Activated T-helper 9 cell treated with anti-CD3 and anti-CD28 coated beads, Interleukin-2, amount 50 U/mL, for 16 hours (primary cell): ENCODE measurements around the gene PCDH9.

ENCODE experiments used
- DNase-seq: peaks from one replicate; pipeline ENCODE4 v3.0.0-alpha.2; 2020; ENCODE audit warnings: low read depth

PCDH9 gene

DNA sequence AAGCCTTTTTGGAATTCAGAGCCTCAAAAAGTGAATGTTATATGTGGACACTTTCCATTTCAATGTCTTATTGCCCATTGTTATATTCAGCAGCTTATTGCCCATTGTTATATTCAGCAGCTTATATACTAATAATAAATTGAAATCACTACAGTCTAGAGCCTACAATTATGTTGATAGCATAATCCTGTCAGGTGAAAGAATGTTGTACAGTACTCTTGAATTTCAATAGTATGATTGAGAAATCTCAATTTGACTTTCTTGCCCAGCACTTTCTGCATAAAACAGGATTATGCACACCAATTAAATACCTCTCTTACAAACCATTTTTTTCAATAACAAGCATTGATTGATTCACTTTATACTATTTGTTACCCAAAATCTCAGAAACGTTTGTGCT, 260.8 kb downstream of the PCDH9 start:
- DNase-seq = no peak

DNA sequence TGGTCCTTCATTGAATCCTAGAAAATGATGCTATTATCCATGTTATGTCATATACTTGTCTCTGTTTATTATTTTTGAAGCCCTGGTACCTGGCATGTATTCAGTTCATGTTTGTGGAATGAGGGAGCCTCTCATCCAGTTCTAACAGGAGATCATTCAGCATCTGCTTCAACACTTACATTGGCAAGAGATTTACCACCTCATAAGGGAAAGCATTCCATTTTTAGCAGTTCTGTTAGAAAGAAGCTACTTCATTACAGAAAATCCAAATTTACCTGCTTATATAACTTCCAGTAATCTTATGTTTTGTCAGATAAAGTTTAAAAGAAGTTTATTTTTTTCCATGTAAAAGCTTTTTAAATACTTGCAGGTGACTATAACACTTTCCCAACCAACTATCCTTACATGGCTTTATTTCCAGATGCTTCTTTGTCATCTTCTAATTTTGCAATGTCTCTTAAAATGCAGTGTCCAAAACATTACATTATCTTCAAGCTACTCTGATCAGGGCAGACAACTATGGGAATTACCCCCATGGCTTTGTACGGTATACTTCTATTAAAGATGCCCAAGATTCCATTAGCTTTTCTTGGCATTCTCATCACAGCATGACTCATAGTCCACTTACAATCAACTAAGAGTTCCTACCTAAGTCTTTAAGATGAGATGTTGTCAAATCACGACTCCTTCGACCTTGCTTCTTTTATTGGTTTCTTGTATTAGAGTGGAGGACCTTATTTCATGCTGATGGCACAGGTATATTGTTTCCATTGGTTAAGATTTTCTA, 262.1 kb downstream of the PCDH9 start:
- no peak for DNase-seq

DNA sequence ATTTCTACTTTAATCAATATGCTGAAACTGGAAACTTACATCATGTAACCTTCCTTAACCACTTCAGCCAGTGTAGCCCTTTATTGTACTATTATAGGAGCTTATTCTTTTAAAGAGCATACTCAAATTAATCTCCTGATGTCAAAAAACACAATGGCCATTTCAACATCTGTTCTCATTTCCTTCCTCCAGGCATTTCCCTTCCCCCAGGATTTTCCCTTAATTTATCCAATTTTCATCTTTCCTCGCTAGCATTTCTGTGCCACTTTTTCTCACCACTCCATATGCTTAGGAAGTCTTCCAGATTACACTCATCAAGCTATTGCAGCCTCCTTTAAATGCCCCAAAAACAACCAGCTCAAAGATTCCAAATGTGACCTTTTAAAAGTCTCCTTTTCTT, 265.0 kb downstream of the PCDH9 start:
- no peak for DNase-seq

DNA sequence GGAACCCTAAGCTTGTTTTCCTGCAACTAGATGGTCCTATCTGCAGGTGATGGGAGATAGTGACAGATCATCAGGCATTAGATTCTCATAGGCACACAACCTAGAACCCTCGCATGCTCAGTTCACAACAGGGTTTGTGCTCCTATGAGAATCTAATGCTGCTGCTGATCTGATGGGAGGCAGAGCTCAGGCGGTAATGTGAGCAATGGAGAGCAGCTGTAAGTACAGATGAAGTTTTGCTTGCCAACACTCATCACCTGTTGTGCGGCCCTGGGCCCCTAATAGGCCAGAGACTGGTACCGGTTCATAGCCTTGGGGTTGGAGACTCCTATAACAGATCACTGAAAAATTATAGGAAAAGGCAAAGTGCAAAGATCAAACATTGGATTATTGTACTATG, 267.2 kb downstream of the PCDH9 start:
- DNase-seq = no peak

DNA sequence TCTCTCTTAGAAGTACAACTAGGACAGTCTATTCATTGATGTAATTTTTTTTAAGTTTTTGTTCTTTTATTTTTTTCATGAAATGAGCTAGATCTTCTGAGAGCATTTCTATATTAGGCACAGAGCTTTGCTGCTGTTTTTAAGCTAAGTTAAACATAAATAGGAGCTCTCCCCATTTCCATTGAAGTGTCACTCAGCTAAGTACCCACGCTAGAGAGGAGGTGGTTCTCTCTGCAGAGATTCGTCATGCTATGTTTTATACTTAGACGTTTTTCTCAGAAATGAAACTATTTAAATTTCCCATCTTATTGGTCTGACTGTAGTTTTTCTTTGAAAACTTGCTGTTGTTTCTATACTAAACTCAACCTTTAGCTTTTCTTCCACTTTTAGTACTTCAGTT, 271.5 kb downstream of the PCDH9 start:
- no peak for DNase-seq

DNA sequence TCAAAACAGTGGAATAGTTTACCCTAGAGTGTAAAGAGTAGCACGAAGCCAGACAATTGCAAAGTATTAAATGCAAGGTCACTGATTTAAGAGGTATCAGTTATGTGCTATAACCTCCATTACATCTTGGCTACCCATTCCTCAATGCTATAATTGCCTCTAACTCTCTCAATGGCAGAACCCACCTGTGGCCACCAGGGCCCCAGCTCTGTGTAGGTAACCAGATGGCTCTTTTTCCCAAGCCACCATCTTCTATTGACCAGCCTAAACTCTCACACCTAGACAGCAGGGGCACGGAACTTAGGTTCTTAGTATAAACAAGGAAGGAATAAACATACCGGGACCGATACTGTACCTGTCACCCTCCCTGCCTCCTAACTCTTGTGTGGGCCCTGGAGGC, 277.6 kb downstream of the PCDH9 start:
- no peak for DNase-seq

DNA sequence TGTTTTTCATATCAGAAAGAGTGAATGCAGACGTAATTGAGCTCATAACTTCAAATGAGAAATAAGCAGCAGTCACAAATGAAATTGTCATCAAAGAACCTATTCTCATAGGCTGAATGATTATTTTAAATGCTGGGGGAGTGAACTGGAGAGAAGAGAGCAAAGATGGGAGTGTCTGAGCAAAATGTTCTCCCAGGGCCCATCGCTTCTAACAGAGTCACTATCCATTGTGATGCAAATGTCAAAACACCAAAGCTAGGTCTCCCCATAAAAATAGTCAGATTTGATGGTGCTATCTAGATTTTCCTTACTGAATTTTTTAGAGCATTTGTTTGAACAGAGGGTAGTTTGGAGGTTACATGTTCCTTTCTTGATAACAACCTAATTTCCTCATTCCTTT, 278.7 kb downstream of the PCDH9 start:
- no peak for DNase-seq

DNA sequence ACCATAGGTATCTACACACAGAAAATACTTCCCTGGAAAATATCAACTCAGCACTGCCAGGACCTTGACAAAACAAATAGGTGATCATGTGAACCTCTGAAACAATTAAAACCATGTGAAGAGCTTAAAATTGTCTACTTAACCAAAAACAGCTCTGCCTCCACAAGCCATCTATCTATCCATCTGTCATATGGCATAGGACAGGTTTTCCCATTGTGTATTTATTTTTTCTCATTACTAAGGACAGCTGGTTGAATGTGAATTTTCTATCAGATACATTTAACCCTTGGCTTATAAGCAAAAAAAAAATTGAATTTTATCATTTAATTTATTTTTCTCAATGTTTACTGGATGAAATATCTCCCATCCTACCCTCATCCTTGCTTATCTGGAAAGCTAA, 279.5 kb downstream of the PCDH9 start:
- DNase-seq = no peak

DNA sequence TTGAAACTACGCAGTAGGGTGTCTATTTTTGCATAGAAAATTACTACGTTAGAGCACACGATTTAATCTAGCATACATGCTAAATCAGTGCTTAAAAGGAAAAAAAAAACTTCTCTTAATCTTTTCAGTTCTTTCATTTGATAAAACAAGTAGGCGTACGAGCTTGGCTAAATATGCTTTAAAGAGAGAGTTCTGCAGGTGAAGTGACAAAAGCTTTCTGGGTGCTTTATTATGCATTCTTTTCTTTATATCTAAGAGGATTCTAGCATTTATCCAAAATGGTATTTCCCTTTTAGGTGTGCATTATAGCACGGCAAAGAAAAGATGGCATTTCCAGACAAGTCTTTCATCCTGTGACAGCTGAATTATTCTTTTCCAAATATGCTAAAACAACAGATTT, 281.2 kb downstream of the PCDH9 start:
- DNase-seq = no peak

DNA sequence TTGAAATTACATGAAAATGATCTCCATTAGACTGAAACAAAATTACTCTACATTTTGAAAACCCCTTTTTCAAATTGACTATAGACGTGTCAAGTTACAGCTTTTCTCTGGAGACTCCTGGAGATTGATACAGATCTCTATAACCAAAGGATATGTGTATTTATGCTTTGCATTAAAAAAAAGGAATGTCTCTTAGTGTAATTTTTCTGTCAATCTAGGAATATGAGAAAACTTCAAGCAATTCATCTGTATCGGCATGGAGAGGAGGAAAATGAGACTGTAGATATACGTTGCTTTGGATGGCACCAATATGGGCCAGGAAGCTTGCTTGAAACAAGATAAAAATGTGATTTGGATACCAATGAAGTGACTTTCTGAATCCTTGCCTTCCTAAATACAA, 286.6 kb downstream of the PCDH9 start:
- no peak for DNase-seq

DNA sequence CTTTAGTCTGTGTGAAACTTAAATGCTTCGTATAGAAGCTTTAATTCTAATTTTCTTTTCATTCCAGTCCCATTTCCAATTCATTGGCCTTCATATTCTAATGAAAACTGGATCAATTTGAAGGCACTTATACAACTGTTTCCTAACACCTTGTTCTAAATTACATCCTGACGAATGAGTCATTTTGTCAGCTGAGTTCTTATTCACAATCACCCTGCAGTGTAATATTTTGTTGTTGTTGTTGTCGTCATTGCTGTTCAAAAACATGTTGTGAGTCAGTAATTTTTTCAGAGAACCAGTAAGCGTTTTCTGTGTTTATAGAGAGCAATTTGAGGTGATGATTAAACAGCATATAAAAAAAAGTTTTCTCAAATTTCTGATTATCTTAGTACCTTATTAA, 290.0 kb downstream of the PCDH9 start:
- DNase-seq = no peak

DNA sequence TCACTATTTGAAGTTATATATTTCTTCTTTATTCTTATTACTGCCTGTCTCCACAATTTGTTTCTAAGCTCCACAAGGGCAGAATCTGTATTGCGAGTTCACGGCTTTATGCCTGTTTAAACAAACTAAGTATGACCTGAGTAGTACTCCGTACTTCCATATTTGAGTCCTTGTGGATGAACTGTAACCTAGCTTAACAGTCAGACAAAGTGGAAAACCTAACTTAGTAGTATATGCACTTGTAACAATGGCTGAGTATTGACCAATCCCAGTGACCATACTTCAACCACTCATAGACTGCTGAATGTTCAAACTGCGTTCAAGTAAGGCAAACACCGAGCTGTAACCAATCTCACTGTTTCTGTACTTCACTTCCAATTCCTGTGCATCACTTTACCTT, 292.7 kb downstream of the PCDH9 start:
- no peak for DNase-seq

DNA sequence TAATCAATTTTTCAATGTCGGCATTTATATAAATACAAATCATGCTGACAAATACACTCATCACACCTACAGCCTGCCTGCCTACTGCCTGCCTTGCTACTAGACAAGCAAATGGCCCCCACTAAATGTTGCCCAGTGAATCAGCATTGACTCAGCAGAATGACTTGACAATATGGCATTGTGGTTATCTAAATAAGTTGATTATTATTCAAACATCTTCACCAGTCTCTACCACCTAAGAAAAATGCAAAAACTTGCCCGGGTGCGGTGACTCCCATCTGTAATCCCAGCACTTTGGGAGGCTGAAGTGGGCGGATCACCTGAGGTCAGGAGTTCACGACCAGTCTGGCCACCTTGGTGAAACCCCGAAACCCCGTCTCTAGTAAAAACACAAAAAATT, 296.1 kb downstream of the PCDH9 start:
- DNase-seq = no peak

DNA sequence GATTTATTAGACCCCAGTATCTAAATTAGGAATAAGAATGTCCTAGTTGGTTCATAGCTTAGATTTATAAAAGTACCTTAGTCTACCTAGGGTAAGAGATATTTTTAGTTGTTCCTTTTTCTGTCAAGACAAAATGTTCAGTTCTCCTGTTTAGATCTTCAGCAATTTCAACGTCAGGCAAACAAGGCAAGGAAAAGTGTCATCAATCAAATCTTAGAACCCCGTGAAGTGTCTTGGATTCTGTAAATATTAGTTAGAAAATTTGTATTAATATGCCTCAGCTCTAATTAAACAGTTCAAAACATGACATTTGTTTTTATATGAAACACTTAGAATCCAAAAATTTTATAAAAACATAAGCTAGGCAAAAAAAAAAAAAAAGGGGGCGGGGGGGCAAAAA, 296.6 kb downstream of the PCDH9 start:
- DNase-seq = no peak

DNA sequence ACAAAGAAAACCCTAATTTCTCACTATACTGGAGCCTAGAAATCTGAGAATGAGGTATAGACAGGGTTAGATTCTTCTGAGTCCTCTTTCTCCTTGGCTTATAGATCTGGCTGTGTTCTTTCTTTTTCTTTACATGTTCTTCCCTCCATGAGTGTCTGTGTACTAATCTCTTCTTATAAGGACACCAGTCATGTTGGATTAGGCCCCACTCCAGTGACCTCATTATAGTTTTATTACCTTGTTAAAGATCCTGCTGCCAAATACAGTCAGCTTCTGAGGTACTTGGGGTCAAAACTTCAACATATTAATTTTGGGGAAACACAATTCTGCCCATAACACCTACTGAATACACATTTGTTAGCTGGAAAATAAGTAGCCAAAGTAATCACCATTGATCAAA, 302.6 kb downstream of the PCDH9 start:
- DNase-seq = no peak

DNA sequence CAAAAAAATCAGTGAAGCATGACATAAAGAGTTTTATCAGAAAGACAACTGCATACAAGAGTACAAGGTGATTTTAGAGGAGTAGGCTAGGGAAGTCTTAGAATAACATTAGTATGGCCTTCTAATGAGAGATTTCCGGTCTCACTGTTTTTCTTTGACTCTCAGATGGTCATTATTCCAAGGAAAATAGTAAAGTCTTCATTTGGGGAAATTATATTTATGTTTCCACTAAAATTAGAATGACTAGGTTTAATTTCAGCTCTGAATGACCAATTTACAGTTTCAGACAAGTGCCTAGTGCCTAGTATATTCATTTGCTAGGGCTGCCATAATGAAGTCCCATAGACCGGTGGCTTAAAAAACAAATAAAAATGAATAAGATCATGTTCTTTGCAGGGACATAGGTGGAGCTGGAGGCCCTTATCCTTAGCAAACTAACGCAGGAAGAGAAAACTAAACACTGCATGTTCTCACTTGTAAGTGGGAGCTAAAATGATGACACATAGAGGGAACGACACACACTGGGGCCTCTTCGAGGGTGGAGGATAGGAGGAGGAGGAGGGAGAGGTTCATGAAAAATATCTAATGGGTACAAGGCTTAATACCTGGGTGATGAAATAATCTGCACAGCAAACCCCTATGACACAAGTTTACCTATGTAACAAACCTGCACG, 303.1 kb downstream of the PCDH9 start:
- no peak for DNase-seq

DNA sequence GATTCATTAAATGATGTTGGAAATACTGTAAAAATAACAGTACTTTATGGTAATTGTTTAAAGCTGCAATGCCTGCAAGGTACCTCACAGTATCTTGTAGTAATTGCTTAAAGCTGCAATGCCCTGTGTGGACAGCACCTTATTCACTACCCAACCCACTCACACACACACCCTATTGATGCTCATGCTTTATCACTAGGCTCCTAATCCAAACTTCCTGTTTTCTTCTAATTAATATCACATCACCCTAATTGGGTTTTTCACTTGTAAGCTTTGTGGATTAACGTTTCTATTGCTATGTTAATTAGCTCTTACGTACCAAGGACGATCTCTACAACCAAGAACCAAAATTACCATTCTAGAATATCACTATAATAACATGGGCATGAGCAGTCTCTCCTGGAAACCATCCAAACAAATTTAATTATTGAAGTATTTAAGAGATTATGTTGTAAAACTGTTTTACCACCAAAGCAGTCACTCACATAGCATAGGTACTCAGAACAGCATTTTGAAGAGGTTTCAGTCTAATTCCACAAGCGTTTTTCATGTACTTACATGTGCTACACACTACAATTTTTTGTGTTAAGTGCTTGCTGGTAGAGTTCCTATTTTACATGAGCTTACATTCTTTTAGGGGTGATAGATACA, 303.8 kb downstream of the PCDH9 start:
- no peak for DNase-seq

DNA sequence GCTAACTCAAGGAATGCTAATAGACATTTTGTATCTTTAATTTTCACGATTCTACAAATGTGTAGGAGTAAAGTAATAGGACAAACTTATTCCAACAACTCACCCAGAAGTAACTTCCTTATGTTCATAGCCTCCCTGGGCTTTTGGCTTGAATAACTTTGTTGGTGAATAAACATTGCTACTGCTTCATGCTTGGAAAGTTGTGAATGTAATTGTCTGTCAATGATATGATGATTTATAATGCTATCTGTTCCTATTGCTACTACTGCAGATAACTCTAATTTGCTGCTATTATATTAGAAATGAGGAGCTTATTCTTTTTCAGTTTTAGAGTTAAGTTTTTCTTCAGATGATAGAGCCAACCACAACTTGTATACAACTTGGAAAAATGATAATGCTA, 307.7 kb downstream of the PCDH9 start:
- no peak for DNase-seq

DNA sequence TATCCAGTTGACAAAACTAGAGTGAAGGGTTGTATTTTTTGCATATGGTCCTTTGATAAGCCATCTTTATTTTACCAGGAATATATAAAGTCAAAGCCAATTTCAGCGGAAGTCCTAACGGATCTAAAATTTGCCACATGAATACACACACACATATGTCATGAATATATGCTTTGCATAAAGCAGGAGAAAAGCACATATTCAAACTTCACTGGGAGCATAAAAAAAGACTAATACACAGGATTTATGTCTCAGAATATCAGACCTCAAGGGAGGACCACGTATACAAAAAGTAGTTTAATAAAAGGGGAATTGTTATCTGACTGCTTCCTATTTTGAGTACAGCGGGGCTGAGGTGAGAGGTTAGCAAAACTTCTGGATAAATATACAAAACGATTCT, 308.7 kb downstream of the PCDH9 start:
- no peak for DNase-seq

DNA sequence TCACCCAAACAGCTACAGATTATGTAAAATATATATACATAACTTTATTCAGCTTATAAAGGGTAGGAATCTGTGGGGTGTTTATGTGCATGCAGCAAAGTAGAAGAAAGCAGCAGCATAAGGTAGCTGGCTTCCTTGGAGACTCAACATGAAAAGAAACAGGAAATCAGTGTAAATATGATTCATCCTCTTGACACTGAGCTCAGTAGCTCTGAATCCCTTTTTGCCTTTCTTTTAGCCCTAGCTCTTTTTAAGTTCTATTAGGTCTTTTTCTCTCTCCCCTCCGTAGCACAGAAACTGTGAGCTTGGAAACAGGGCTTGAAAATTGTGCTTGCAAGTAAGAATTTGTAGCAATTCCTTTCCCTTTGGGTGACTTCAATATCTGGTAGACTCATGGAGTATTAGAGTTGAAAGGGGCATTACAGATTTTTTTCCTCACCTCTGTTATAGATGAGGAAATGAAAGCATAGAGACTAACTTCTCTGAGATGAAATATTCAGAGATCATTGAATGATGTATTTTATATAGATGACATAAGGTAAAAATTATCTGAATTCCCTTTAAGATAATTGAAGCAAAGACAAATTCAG, 314.4 kb downstream of the PCDH9 start:
- no peak for DNase-seq

DNA sequence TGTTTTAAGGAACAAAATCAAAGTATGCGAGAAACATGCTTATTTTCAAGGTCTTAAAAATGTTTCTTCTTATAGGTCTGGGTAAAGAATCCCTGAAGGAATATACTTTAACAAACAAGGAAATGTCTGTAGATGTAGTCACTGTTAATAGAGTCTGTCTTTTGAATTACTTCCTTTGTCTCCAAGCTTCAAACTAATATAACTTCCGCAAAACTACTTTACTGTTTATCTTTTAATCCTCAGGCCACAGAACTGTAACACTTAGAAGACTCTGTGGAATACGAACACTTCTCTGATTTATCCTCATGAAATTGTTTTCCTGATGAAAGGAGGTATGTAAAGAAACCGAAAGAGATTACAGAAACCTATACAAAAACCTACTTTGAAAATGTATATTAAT, 316.0 kb downstream of the PCDH9 start:
- DNase-seq = no peak

DNA sequence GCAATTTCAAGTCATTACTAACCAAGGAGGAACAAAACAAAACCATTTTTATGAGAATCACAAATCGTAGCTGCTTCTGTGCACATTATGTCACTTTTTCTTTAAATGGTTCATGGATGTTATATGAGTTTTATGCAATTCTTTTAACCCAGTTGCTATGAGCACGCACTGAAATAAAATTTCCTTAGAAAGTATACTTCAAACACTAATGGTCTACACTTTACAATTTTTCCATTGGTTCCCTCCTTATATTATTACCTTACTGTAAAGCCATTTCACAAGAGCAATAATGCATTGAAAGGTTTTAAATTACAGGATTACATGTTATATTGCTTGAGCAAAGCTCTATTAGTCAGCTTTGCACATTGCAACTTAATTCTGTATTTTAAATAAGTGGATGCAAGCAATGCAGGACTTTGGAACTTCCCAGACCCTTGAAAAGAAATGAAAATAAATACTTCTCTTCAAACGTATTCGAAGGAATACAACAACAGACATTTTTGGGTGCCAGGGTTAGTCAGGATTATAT, 318.7 kb downstream of the PCDH9 start:
- DNase-seq = no peak

DNA sequence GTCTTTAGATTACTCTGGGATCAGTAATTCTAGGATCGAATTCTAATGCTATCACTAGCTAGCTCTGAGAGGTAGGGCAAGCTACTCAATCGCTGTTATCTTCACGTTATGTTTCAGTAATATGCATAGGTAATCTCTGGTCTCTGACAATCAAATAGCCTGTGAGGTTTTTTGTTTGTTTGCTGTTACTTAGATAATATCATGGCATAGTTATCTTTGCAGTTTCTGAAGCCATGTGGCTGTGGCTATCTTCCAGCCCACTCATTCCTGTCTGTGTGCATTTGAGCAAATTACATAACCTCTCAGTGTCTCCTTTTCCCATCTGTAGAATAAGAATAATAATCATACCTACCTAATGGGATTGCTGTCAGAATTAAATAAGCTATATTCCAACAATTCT, 330.2 kb downstream of the PCDH9 start:
- no peak for DNase-seq
